Nephron (organoid): ENCODE results near the gene CELF4.

Source experiments
- H3K27ac Mint-ChIP-seq, 3 experiments: 2 replicates each; pipeline ENCODE4 v1.8.0; 2020; ENCODE audit warnings: mixed read lengths in 3 of 3, mild to moderate bottlenecking in 2 of 3, moderate library complexity in 1 of 3
- H3K27me3 Mint-ChIP-seq: 2 replicates; pipeline ENCODE4 v1.8.0; 2021; ENCODE audit warnings: low read depth, mild to moderate bottlenecking, moderate library complexity, mixed read lengths
- H3K36me3 Mint-ChIP-seq: 2 replicates; pipeline ENCODE4 v1.8.0; 2020; ENCODE audit warnings: low read depth, mixed read lengths
- H3K4me1 Mint-ChIP-seq: 2 replicates; pipeline ENCODE4 v1.8.0; 2020; ENCODE audit warnings: mixed read lengths
- H3K4me3 Mint-ChIP-seq, 3 experiments: 2 replicates each; pipeline ENCODE4 v1.8.0; 2020; ENCODE audit warnings: mild to moderate bottlenecking in 3 of 3, mixed read lengths in 3 of 3, moderate library complexity in 2 of 3
- H3K9me3 Mint-ChIP-seq: 2 replicates; pipeline ENCODE4 v1.8.0; 2020; ENCODE audit warnings: mixed read lengths
- TF ChIP-seq, protein P1 (sequence below), 3 experiments: fragments of 200-600 bp; sonication (generic); IDR thresholded peaks; one replicate each; pipeline ENCODE4 v1.5.0; 2021; ENCODE audit warnings: antibody characterized with exemption in 3 of 3; ENCODE audit not compliant: unreplicated experiment in 3 of 3

Gene CELF4

DNA sequence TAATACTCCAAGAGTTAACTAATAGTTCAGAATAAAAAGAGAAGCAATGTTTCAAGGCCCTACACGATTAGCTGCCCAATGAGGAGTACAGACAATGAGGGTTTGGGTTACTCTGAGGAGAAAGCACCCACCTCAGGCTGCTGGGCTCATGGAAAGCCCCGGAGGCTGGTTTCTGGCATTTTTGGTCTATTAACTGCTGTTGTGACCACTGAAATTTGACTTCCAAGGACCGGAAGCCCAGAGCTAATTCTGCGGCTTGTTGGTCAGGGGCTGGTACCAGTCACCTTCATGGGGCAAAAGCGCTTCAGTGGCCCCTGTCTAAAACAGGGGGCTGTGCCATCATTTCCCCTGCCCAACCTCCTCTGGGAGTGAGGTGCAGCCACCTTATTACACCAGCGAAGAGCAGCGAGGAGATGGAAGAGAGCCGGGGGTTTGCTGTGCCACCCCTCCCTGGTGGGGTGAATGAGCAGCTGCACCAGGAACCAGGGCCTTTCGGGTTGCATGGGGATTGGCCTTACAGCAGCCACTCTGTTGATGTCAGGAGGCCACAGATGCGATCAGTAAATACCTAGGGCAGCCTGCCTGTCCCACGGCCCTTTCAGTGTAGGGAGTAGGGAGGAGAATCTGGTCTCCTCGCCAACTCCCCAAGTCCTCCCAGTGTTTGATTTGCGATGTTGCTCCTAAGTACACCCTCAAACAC, 131.3 kb downstream of the CELF4 start:
- Mint-ChIP-seq H3K4me3 (no peak overlapping the region), H3K27ac (no peak overlapping the region), H3K36me3 (no peaks in the 10 kb centered on the region), H3K4me1 (no peaks in the 10 kb centered on the region), H3K9me3 (no peaks in the 10 kb centered on the region), H3K27me3 (peaks cover 12% of the 10 kb centered on the region)
- TF ChIP-seq, protein P1, sequence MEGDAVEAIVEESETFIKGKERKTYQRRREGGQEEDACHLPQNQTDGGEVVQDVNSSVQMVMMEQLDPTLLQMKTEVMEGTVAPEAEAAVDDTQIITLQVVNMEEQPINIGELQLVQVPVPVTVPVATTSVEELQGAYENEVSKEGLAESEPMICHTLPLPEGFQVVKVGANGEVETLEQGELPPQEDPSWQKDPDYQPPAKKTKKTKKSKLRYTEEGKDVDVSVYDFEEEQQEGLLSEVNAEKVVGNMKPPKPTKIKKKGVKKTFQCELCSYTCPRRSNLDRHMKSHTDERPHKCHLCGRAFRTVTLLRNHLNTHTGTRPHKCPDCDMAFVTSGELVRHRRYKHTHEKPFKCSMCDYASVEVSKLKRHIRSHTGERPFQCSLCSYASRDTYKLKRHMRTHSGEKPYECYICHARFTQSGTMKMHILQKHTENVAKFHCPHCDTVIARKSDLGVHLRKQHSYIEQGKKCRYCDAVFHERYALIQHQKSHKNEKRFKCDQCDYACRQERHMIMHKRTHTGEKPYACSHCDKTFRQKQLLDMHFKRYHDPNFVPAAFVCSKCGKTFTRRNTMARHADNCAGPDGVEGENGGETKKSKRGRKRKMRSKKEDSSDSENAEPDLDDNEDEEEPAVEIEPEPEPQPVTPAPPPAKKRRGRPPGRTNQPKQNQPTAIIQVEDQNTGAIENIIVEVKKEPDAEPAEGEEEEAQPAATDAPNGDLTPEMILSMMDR (IDR thresholded peaks at IDR 0.05; ENCODE audit: unreplicated experiment in 3 of 3): no peak

DNA sequence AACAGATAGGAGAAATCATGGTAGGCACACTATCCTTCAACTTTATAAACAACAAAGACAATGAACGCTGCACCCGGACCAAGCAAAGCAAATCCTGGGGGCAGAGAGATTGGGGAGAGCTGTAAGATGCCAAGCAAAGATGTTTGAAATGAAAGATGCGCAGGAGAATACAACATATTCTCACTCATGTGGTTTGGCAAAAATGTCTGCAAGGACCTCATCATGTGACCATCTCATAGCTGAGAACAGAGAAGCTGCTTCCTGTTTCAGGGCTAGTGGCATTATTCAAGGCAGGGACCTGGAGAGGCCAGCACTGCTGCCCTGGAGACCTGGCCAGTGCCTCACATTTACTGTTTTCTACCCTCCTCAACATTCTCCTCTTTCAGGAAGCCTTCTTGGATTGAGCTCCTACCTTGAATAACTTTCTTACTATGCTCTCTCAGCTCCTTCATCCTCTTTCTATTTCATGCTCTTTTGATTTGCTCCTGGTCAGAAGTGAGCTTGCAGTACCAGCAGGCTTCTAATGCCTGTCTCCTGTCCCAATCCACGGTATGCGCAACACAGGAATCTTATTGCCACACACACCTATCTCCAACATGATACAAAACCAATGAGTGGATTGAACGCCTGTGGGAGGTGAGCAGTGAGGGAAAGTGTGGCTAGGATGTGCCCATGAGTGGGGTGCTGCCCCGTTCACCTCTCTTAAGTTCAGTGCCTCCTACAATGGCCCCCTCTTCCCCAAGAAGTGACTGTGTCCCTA, 133.0 kb downstream of the CELF4 start:
- Mint-ChIP-seq H3K27ac (no peak overlapping the region), H3K36me3 (no peaks in the 10 kb centered on the region), H3K4me3 (no peak overlapping the region), H3K9me3 (no peaks in the 10 kb centered on the region), H3K4me1 (no peaks in the 10 kb centered on the region), H3K27me3 (peaks cover 4% of the 10 kb centered on the region)
- TF ChIP-seq, protein P1 (IDR thresholded peaks at IDR 0.05; ENCODE audit: unreplicated experiment in 3 of 3): no peak

DNA sequence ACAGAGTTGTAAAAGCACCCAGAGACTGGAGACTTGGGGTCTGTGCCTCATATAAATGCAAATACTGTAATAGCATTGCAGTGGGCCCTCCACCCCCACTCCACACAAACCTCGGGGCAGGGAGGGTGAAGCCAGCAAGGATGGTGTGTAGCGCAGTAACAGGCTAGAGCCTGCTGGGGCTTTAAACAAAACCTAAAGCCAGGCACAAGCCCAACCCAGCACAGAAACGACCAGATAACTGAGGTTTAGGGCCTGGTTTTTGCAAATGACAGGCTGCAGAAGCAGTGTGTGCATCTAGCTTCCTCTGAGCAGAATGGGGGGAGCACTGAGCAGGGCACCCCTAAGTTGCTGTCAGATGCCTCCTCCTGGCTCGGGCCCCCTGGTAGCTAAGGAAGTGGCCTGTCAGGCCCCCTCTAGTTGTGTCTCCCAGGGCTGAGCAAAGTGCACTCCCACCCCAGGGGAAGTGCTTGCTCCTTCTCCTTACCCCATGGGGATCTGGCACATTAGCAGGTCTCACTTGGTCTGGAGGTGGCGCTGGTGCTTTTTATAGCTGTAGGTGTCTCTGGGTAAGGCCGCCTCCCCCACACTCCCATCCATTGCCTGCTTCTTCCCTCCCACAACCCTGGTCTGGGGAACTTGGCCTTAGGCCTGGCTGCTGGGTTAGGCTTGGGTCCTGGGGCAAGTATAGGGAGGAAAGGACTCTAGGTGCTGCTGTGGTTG, 135.1 kb downstream of the CELF4 start:
- no peaks in the 10 kb centered on the region for H3K9me3 Mint-ChIP-seq
- TF ChIP-seq, protein P1 (IDR thresholded peaks at IDR 0.05; ENCODE audit: unreplicated experiment in 3 of 3): no peak

DNA sequence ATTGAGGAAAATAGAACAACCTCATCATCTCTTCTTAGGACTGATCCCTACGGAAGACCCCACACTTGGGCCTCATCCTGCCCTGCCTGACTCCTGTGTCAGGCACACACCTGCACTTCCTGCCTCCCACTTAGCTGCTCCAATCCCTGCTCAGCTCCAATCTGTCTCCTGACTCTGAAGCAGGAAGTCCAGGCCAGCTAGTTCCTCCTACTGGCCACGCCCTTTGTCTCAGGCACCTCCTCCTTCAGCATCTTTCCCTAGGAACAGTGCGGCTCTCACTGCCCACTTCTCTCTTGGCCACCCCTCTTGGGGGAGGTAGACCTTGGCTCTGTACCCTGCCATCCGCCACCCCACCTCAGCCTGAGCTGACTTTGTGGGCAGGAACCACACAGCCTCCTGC, 135.8 kb downstream of the CELF4 start:
- H3K9me3 Mint-ChIP-seq: no peaks in the 10 kb centered on the region
- no peak overlapping the region for H3K27ac Mint-ChIP-seq
- TF ChIP-seq, protein P1 (IDR thresholded peaks at IDR 0.05; ENCODE audit: unreplicated experiment in 3 of 3): no peak
- H3K4me3 Mint-ChIP-seq: no peak overlapping the region
- H3K36me3 Mint-ChIP-seq: no peaks in the 10 kb centered on the region
- H3K4me1 Mint-ChIP-seq: no peaks in the 10 kb centered on the region
- peaks cover 8% of the 10 kb centered on the region for H3K27me3 Mint-ChIP-seq

More for the DNA sequence above, 135.1 kb downstream of the CELF4 start:
- no peak overlapping the region for H3K27ac Mint-ChIP-seq
- H3K4me1 Mint-ChIP-seq: no peaks in the 10 kb centered on the region
- no peak overlapping the region for H3K4me3 Mint-ChIP-seq
- H3K36me3 Mint-ChIP-seq: no peaks in the 10 kb centered on the region
- H3K27me3 Mint-ChIP-seq: peaks cover 4% of the 10 kb centered on the region

DNA sequence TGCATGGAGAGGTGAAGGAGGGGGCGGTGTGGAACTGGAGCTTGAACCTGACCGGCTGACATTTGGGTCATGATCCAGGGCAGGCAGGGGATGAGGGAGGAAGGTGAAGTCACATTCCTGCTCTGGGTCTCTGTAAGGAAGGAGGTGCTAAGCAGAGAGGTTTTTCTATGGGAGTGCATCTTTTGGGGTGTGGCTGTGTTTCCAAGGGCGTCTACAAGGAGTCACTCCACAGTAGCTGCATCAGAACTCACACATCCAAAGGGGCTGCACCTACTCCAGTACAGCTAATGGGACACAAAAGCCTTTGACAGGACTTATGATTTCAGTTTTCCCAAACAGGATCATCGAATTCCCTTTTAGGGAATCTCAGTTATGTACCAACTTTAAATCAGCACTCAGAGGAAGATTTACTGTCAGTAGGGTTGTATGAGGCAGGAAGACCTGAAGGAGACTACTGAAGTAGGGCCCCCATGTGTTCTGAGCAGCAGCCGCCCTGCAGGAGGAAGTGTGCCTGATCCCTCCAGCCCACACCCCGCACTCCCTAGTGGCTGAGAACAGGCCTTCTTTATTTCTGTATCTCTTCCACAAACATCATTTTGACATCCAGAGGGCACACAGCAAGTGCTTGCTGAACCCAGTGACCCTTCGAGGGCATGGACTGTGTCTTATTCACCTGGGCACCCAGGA, 137.2 kb downstream of the CELF4 start:
- TF ChIP-seq, protein P1 (IDR thresholded peaks at IDR 0.05; ENCODE audit: unreplicated experiment in 3 of 3): no peak
- peaks cover 8% of the 10 kb centered on the region for H3K27me3 Mint-ChIP-seq
- H3K4me3 Mint-ChIP-seq: no peak overlapping the region
- no peaks in the 10 kb centered on the region for H3K4me1 Mint-ChIP-seq
- no peak overlapping the region for H3K27ac Mint-ChIP-seq
- no peaks in the 10 kb centered on the region for H3K36me3 Mint-ChIP-seq
- H3K9me3 Mint-ChIP-seq: no peaks in the 10 kb centered on the region
